Prostate gland (tissue), 2 donors: ENCODE data around the gene NUP85. TPM values are rescaled to one million over a fixed set of nuclear protein-coding genes. Genes with fewer than 3 reads are reported as not detected.

ENCODE experiments used
- DNase-seq: peaks from one replicate; pipeline ENCODE4 v3.0.0-alpha.2; 2019; ENCODE audit warnings: low spot score
- H3K27ac ChIP-seq, 2 donors: fragments of 200-600 bp; sonication (generic); 2 replicates each; pipeline ENCODE4 v1.5.1; 2017 to 2019
- H3K27me3 ChIP-seq: fragments of 200-600 bp; sonication (generic); replicated peaks from 2 replicates; pipeline ENCODE4 v1.5.1; 2019; ENCODE audit not compliant: insufficient read depth
- H3K36me3 ChIP-seq, 2 donors: fragments of 200-600 bp; sonication (generic); 1 replicate in 1 of 2; 2 replicates in 1 of 2; pipeline versions ENCODE4 v1.5.1 to v1.8.1; 2017 to 2019
- H3K4me1 ChIP-seq: fragments of 200-600 bp; sonication (generic); replicated peaks from 2 replicates; pipeline ENCODE4 v1.5.1; 2019
- H3K4me3 ChIP-seq, 2 donors: fragments of 200-600 bp; sonication (generic); 2 replicates each; pipeline ENCODE4 v1.5.1; 2017 to 2019
- H3K9me3 ChIP-seq: fragments of 200-600 bp; sonication (generic); 2 replicates; pipeline ENCODE4 v1.5.1; 2017
- CTCF ChIP-seq, 4 experiments: fragments of 200-600 bp in 2 of 4; fragments of 450-650 bp in 2 of 4; sonication (generic) in 2 of 4; IDR thresholded peaks; 1 replicate in 3 of 4; 2 replicates in 1 of 4; pipeline ENCODE4 v1.5.1; 2016 to 2019; ENCODE audit warnings: antibody characterized with exemption in 4 of 4, mild to moderate bottlenecking in 2 of 4, moderate library complexity in 2 of 4
- POLR2A ChIP-seq: fragments of 450-650 bp; IDR thresholded peaks from one replicate; pipeline ENCODE4 v1.6.1; 2016; ENCODE audit warnings: antibody characterized with exemption, mild to moderate bottlenecking
- POLR2AphosphoS5 ChIP-seq: sonication (generic); formaldehyde crosslinking; IDR thresholded peaks from one replicate; pipeline ENCODE4 v1.6.1; 2017; ENCODE audit warnings: antibody characterized with exemption
- WGBS: methylation state at CpG from one replicate; pipeline ENCODE4 v1.1.5; 2018; 5-methylcytosine and 5-hydroxymethylcytosine counted together
- intact Hi-C: fragments of 100-400 bp; cut with DNase I; formaldehyde crosslinking; loops from one replicate; pipeline ENCODE4 v1.14.2; 2022
- total RNA-seq, 2 donors: library from RNA; depleted of rRNA; stranded (reverse); fragments of >200 nt; gene quantifications; one replicate each; pipeline ENCODE4 v1.1.0, GENCODE V29; 2016

NUP85 gene
- total RNA-seq, 2 donors from 2014 or later = 41.0 to 46.7 TPM

- DNase-seq = no peak
- TF ChIP-seq CTCF (IDR thresholded peaks at IDR 0.05) (no peak), POLR2AphosphoS5 (no peak), POLR2A (no peak)
- H3K27ac ChIP-seq = no peak overlapping the region
- no peak overlapping the region for H3K4me3 ChIP-seq
- H3K36me3 ChIP-seq = peaks cover 18 to 40% of the 10 kb centered on the region in 2 donors
- H3K9me3 ChIP-seq = no peaks in the 10 kb centered on the region
- intact Hi-C loops = no loop called here
- WGBS = 92% methylated on average over 7 of the region's 12 CpGs
- no peaks in the 10 kb centered on the region for H3K27me3 ChIP-seq
- no peaks in the 10 kb centered on the region for H3K4me1 ChIP-seq
Observed at GRCh38 chr17:75239214-75239613, 33.7 kb downstream of the NUP85 start.

GRCh38 chr17:75239778-75240393 is 34.4 kb downstream of the NUP85 start:
- no peak for DNase-seq
- Histone ChIP-seq H3K9me3 (no peaks in the 10 kb centered on the region), H3K27me3 (no peaks in the 10 kb centered on the region), H3K4me1 (no peaks in the 10 kb centered on the region), H3K4me3 (no peak overlapping the region), H3K27ac (no peak overlapping the region), H3K36me3 (peaks cover 18 to 35% of the 10 kb centered on the region in 2 donors)
- intact Hi-C loops = no loop called here
- TF ChIP-seq POLR2A = no peak
- 81% methylated on average over 23 of the region's 23 CpGs for WGBS

- TF ChIP-seq POLR2AphosphoS5 (no peak), CTCF (IDR thresholded peaks at IDR 0.05) (peak in 3 of 4 experiments; percentile 3 to 45 (median 28))
- 62% methylated on average over 19 of the region's 23 CpGs for WGBS
- DNase-seq = no peak
- H3K9me3 ChIP-seq = no peaks in the 10 kb centered on the region
- peaks cover 18 to 29% of the 10 kb centered on the region in 2 donors for H3K36me3 ChIP-seq
- no peak overlapping the region for H3K27ac ChIP-seq
- H3K4me1 ChIP-seq = no peaks in the 10 kb centered on the region
- no peaks in the 10 kb centered on the region for H3K27me3 ChIP-seq
- H3K4me3 ChIP-seq = no peak overlapping the region
- intact Hi-C loops = no loop called here
Observed at GRCh38 chr17:75240394-75241142, 35.1 kb downstream of the NUP85 start.

DNA sequence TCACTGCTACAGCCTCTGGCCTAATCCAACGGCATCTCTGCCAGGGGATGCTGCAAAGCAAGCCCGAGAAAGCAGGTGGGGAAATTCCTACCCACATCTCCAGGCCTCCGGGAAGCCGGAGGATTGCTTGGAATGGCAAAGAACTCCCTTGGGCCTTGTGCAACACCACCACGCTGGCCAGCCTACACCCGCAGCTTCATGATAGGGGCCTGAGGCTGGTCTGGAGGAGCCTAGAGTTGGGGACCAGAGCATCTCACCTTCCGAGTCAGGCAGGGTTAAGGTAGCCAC is 35.6 kb downstream of the NUP85 start:
- WGBS = 89% methylated on average over 6 of the region's 7 CpGs
- Histone ChIP-seq H3K27me3 (no peaks in the 10 kb centered on the region), H3K9me3 (no peaks in the 10 kb centered on the region), H3K4me3 (no peak overlapping the region), H3K36me3 (peaks cover 18 to 34% of the 10 kb centered on the region in 2 donors), H3K27ac (no peak overlapping the region), H3K4me1 (no peaks in the 10 kb centered on the region)
- intact Hi-C loops = no loop called here
- DNase-seq = no peak
- TF ChIP-seq POLR2AphosphoS5 (no peak), POLR2A (no peak), CTCF (IDR thresholded peaks at IDR 0.05) (no peak)

DNA sequence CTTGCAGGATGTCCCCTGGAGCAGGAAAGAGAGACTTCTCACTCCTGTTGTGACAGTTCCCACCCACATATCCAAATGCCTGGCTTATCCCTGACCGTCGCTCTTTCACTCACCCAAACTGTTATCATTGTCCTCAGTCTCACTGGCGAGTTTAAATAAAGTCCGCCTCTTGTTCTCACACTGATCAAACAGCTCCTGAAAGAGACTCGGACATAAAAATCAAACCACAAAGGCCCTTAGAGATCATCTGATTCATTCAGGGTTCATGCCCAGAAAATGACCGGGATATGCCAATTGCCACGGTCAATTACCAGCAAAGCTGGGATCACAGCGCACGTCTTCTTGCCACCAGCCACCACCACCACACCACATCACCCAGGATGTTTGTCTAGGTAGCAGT is 36.0 kb downstream of the NUP85 start:
- peaks cover 18 to 35% of the 10 kb centered on the region in 2 donors for H3K36me3 ChIP-seq
- H3K9me3 ChIP-seq = no peaks in the 10 kb centered on the region
- no peak for DNase-seq
- intact Hi-C loops = no loop called here
- WGBS = 88% methylated on average over 9 of the region's 9 CpGs
- H3K27me3 ChIP-seq = no peaks in the 10 kb centered on the region
- H3K27ac ChIP-seq = no peak overlapping the region
- no peaks in the 10 kb centered on the region for H3K4me1 ChIP-seq
- H3K4me3 ChIP-seq = no peak overlapping the region
- TF ChIP-seq POLR2AphosphoS5 (no peak), CTCF (IDR thresholded peaks at IDR 0.05) (no peak), POLR2A (no peak)
